Astrocyte of the spinal cord (primary cell): ENCODE measurements around the gene PKNOX2.
A peak's percentile ranks its signal among the peaks of the same experiment; 100 is the strongest.

Source experiments
- DNase-seq: peaks from one replicate; pipeline ENCODE4 v3.0.0; 2011; ENCODE audit warnings: low read depth, low spot score
- H3K4me3 ChIP-seq: 2 replicates; pipeline ENCODE4 v1.5.1; 2011; ENCODE audit warnings: low read depth, mild to moderate bottlenecking, low read length, moderate library complexity
- in situ Hi-C: cut with HindIII; loops from 2 replicates; pipeline ENCODE4 v1.10.0; 2017; ENCODE audit warnings: low sequenced_read_pairs
- TF ChIP-seq, protein P1 (sequence below): IDR thresholded peaks from 2 replicates; pipeline ENCODE4 v1.5.1; 2012; ENCODE audit warnings: low read depth, mild to moderate bottlenecking, low read length, inconsistent platforms

Gene PKNOX2

DNA sequence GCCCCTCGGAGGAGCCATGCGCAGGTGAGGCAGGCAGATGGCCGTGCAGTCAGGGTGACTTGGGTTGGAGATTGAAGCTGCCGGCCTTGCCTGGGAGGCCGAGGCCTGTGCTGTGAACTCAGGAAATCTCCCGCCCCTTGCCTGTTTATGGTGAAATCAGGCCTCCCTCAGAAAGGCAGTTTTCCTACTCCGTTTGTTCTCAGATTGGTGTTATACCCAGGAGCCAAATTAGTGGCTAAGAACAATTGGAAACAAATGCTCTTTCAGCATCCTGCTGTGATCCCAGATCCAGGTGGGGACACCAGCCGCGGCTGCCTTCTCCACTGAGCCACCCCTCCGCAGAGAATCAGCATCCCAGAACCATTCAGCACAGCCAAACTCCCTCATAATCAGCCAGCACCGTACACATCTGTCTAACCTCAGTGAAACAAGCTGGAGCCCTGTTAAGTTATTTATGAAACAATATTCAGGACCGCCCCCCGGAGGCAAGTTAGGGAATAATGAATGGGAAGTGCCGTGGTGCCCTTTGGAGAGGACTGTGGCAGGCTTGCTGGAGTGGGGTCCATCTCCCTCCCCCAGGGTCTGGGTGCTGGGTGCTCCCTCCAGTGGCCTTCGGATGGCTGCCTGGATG, 60.0 kb downstream of the PKNOX2 start:
- no peak overlapping the region for H3K4me3 ChIP-seq
- in situ Hi-C loops, result no loop called here

DNA sequence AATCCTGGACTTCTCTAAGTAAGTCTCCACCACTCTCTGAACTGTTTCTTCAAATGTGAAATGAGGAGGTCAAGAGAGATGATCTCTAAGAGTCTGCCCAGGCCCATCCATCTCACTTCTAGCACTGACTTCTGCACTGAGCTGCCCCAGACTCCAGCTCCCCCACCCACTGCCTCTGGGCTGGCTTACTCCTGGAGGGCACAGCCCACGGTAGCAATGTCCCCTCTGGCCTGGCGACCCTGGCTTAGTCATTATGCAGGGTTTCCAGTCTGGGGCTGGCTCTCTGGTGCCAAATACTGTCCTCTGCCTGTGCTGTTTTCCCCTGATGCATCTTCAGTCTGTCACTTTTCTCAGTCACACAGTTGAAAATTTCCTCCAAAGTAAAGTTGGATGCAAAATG, 60.9 kb downstream of the PKNOX2 start:
- H3K4me3 ChIP-seq, result no peak overlapping the region
- in situ Hi-C loops, result no loop called here
- TF ChIP-seq, protein P1, sequence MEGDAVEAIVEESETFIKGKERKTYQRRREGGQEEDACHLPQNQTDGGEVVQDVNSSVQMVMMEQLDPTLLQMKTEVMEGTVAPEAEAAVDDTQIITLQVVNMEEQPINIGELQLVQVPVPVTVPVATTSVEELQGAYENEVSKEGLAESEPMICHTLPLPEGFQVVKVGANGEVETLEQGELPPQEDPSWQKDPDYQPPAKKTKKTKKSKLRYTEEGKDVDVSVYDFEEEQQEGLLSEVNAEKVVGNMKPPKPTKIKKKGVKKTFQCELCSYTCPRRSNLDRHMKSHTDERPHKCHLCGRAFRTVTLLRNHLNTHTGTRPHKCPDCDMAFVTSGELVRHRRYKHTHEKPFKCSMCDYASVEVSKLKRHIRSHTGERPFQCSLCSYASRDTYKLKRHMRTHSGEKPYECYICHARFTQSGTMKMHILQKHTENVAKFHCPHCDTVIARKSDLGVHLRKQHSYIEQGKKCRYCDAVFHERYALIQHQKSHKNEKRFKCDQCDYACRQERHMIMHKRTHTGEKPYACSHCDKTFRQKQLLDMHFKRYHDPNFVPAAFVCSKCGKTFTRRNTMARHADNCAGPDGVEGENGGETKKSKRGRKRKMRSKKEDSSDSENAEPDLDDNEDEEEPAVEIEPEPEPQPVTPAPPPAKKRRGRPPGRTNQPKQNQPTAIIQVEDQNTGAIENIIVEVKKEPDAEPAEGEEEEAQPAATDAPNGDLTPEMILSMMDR, result no peak
- DNase-seq, result no peak

More for the DNA sequence above, 60.0 kb downstream of the PKNOX2 start:
- peak; percentile 19 for DNase-seq
- TF ChIP-seq, protein P1, result peak; percentile 30

DNA sequence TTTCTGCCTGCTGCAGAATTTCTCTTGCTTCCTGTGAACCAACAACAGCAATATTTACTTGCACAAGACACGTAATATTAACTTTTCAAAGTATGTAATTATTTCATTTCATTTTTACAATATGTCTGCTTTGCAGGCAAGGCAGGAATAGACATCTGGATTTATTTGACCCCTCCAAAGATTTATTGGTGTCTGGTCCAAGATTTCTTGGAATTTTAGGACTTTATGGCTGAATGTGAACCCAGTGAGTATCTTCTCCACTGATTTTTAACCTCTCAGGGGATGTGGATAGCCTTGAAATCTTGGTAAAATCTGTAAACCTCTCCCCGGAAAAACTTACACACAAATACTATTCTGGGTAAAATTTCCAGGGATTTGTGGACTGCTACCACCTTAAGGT, 61.5 kb downstream of the PKNOX2 start:
- TF ChIP-seq, protein P1, result no peak
- no peak overlapping the region for H3K4me3 ChIP-seq
- in situ Hi-C loops, result no loop called here
- no peak for DNase-seq

DNA sequence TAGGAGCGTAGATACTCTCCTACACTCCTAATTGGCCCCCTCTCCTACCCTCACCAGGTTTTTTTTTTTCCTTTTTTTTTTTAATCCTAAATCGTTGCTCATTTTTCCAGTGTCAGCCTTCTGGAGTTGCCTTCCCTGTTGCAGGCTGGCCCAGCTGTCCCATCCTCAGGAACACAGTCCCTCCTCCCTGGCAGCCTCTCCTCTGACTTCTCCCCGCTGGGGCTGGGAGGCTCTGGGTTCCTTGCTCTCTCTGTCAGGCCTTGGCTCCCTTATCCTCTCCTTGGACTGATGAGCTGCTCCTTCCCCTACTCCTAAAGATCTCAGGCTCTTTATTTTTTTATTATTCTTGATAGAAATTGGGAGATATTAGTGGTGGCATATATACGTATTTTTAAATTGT, 62.2 kb downstream of the PKNOX2 start:
- DNase-seq, result no peak
- TF ChIP-seq, protein P1, result no peak
- no peak overlapping the region for H3K4me3 ChIP-seq
- in situ Hi-C loops, result no loop called here

DNA sequence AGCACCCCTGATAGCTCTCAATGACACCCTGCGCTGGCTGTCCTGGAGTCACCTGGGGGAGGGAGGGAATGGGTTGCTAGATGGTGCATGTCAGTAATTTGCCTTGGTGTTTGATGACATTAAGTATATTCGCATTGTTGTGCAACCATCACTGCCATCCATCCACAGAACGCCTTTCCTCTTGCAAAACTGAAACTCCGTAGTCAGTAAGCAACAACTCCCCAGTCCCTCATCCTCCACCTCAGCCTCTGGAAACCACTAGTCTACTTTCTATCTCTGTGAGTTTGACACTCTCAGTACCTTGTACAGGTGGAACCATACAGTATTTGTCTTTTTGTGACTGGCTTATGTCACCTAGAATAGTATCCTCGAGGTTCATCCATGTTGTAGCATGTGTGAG, 62.6 kb downstream of the PKNOX2 start:
- TF ChIP-seq, protein P1, result no peak
- no peak for DNase-seq
- H3K4me3 ChIP-seq, result no peak overlapping the region
- in situ Hi-C loops, result no loop called here

DNA sequence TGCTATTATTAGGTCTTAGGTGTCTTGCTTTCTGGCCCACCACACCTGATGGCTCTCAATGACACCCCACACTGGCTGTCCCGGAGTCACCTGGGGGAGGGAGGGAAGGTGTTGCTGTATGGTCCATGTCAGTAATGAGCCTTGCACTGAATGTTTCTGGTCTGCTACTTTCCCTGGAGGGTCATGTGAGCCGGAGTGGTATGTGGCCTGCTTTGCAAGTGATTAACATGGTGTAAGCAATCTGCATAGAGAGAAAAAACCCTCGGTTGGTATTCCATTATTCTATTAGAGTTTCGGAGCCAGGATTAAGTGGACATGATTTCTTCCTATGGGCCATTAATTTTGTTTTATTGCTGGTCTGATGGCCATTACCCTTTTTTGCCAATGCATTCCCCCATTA, 63.9 kb downstream of the PKNOX2 start:
- H3K4me3 ChIP-seq, result no peak overlapping the region
- TF ChIP-seq, protein P1, result no peak
- in situ Hi-C loops, result no loop called here
- no peak for DNase-seq
